Activated CD8-positive, alpha-beta memory T cell treated with anti-CD3 and anti-CD28 coated beads, Interleukin-2, amount 50 U/mL, for 24 hours (primary cell): ENCODE measurements around the gene ZNF559.

ENCODE experiments used
- DNase-seq: peaks from one replicate; pipeline ENCODE4 v3.0.0-alpha.2; 2020; ENCODE audit errors: extremely low read depth

Gene ZNF559

DNA sequence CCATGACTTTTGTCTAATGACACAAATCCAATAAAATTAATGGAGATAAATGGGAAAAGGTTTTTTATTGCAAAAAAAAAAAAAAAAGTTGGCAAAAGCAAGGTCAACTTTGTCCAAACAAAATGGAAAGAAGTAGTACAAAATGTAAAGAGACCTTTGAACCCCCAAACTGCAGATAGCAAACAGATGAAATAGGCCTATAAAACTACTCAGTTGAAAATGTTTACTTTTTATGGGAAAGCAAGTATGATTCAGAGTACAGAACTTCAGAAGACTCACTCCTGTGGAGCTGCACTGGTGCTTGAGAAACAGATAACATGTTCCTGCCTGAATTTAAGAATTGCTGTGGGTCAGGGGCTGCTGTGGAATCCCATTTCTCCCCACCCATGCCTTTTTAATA lies 29.0 kb downstream of the ZNF559 start:
- DNase-seq = no peak

DNA sequence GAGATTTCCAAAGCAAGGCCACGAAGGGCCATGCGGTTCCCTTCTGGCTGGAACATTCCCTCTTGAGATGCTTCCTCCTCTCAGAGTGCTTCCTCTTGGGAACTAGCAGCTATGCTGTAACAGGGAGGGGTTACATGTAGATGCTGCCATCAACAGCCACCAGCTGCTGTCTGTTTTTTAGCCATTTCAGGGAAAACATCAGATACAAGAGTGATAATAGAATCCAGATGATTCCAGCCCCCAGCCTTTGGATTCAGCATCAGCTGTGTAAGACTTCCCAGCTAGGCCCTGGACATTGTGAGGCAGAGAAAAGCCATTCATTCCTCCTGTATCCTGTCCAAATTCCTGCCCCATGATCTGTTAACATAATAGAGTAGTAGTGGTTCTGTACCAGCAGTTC lies 30.7 kb downstream of the ZNF559 start:
- DNase-seq = no peak

DNA sequence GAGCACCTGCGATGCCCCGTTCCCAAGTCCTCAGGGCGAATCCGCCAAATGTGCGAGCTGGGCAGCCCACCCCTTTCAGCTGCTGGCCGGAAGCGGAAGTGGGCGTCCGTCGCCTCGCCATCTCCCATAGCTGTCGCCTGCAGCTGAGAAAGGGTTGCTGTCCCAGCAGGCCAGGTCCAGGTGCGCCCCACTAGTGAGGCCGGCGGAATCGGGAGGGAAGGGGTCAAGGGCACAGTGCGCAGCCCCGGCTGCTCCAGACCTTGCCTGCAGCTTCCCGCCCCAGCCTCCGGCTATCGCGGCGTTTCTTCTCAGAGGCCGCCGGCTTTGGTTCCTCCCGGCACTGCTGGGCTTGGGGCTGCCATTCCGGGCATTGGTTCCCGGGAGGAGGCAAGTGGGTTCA lies 38.9 kb downstream of the ZNF559 start, which contains the start of gene ZNF177:
ZNF177 (plus strand) TSS at position 109 of the 400 bp plus-strand sequence. CDS start 15,299 bp downstream, outside the sequence.
- DNase-seq = no peak

DNA sequence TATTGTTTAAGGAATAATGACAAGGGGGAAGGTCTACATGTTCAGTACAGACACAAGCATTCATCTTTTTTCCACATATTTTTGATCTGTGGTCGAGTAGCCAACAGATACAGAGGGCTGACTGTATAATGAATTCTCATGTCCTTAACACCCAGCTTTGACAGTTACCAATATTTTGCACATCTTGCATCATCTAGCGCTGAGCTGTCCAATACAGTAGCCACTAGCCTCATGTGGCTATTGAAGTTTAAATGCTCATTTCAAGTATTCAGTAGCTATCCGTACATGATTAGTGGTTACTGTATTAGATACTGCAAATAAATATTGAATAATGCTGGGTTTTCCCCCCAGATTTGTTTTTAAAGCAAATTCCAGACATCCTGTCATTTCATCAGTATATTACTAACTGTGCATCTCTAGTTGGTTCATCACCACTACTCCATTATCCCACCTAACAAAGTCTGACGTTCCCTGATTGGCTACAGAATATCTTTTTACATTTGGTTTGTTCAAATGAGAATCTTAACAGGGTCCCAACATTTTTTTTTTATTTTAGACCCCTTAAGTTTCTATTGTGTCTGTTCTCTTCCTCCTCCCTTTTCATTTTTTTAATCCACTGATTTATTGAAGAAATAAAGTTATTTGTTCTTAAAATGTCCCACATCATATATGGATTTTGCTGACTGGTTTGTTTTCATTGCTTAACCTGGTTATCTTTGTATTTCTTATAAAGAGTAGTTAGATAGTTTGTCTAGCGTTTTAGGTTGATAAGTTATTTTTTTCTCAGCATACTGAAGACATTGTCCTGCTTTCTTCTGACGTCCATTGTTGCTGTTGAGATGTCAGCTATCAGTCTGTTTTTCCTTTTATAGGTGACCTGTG lies 47.0 kb downstream of the ZNF559 start:
- DNase-seq = no peak

DNA sequence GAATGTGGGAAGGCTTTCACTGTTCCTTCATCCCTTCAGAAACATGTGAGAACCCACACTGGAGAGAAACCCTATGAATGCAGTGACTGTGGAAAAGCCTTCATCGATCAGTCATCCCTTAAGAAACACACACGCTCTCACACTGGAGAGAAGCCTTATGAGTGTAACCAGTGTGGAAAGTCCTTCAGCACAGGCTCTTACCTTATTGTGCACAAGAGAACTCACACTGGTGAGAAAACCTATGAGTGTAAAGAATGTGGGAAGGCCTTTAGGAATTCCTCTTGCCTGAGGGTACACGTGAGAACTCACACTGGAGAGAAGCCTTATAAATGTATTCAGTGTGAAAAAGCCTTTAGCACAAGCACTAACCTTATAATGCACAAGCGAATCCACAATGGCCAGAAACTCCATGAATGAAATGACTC lies 57.4 kb downstream of the ZNF559 start:
- DNase-seq = no peak
